SK-N-SH (cell line): ENCODE results near the gene APBB3. TPM values are rescaled to one million over a fixed set of nuclear protein-coding genes. Genes with fewer than 3 reads are reported as not detected.

Experiments
- CTCF ChIA-PET: fragments of 300-600, 350-600 bp; formaldehyde crosslinking; extraction: SDS; loops from one replicate; lab custom pipeline; 2021; lab: Yijun Ruan, JAX
- POLR2A ChIA-PET: fragments of 350-600 bp; sonication (Branson Sonifier 250); formaldehyde crosslinking; extraction: SDS; loops from one replicate; lab custom pipeline; 2020; ENCODE audit warnings: antibody characterized with exemption, inconsistent platforms; lab: Yijun Ruan, JAX
- DNase-seq: peaks from one replicate; pipeline ENCODE4 v3.0.0; 2012
- H2AFZ ChIP-seq: fragments of 200-600 bp; sonication (generic); 2 replicates; pipeline ENCODE4 v1.8.1; 2016; ENCODE audit warnings: antibody characterized with exemption, mild to moderate bottlenecking, low read depth
- H3F3A ChIP-seq: fragments of 200-600 bp; sonication (generic); replicated peaks from 2 replicates; pipeline ENCODE3; 2016; ENCODE audit warnings: antibody characterized with exemption, mild to moderate bottlenecking; ENCODE audit not compliant: insufficient read depth
- H3K27ac ChIP-seq, 2 experiments: fragments of 200-500 bp in 1 of 2; fragments of 200-600 bp in 1 of 2; sonication (Bioruptor generic) in 1 of 2; sonication (generic), shearing (Covaris generic) in 1 of 2; 2 replicates each; pipeline versions ENCODE4 v1.5.1 to v1.6.1; 2014 to 2016; ENCODE audit warnings: low read depth in 2 of 2, inconsistent platforms in 1 of 2, low read length in 1 of 2, mild to moderate bottlenecking in 1 of 2, mixed read lengths in 1 of 2
- H3K27me3 ChIP-seq: fragments of 200-600 bp; sonication (generic), shearing (Covaris generic); 2 replicates; pipeline ENCODE4 v1.6.1; 2016; ENCODE audit warnings: mixed run types; ENCODE audit not compliant: insufficient read depth
- H3K36me3 ChIP-seq, 2 experiments: fragments of 200-500 bp in 1 of 2; fragments of 200-600 bp in 1 of 2; sonication (Bioruptor generic) in 1 of 2; sonication (generic) in 1 of 2; replicated peaks in 1 of 2; 2 replicates each; pipeline versions ENCODE3 to v1.5.1; 2014 to 2016; ENCODE audit warnings: low read length in 1 of 2, mild to moderate bottlenecking in 1 of 2; ENCODE audit not compliant: insufficient read depth in 2 of 2, control insufficient read depth in 1 of 2
- H3K4me1 ChIP-seq, 2 experiments: fragments of 200-500 bp in 1 of 2; fragments of 200-600 bp in 1 of 2; sonication (Bioruptor generic) in 1 of 2; sonication (generic), shearing (Covaris generic) in 1 of 2; 2 replicates each; pipeline versions ENCODE4 v1.5.1 to v1.6.1; 2014 to 2016; ENCODE audit warnings: low read depth in 1 of 2, low read length in 1 of 2, mixed run types in 1 of 2; ENCODE audit not compliant: insufficient read depth in 2 of 2, control insufficient read depth in 1 of 2
- H3K4me2 ChIP-seq: fragments of 200-600 bp; sonication (generic), shearing (Covaris generic); 2 replicates; pipeline ENCODE4 v1.6.1; 2017; ENCODE audit warnings: mixed run types
- H3K4me3 ChIP-seq, 2 experiments: fragments of 200-500 bp in 1 of 2; fragments of 200-600 bp in 1 of 2; sonication (Bioruptor generic) in 1 of 2; sonication (generic), shearing (Covaris generic) in 1 of 2; 2 replicates each; pipeline versions ENCODE4 v1.5.1 to v1.8.1; 2014 to 2016; ENCODE audit warnings: low read depth in 2 of 2, inconsistent platforms in 1 of 2, low read length in 1 of 2, mild to moderate bottlenecking in 1 of 2, mixed read lengths in 1 of 2, moderate library complexity in 1 of 2
- H3K79me2 ChIP-seq: fragments of 200-600 bp; sonication (generic); 2 replicates; pipeline ENCODE4 v1.8.1; 2017; ENCODE audit warnings: mild to moderate bottlenecking; ENCODE audit not compliant: insufficient read depth
- H3K9ac ChIP-seq: fragments of 200-600 bp; sonication (generic); 2 replicates; pipeline ENCODE4 v1.6.1; 2017; ENCODE audit warnings: mixed run types
- H3K9me2 ChIP-seq: fragments of 200-600 bp; sonication (generic); 2 replicates; pipeline ENCODE4 v1.6.1; 2017; ENCODE audit warnings: mixed run types
- H3K9me3 ChIP-seq: fragments of 200-600 bp; sonication (generic); 2 replicates; pipeline ENCODE4 v1.6.1; 2017; ENCODE audit warnings: mixed run types, mild to moderate bottlenecking, moderate library complexity
- H4K20me1 ChIP-seq: fragments of 200-600 bp; sonication (generic); 2 replicates; pipeline ENCODE4 v1.6.1; 2017; ENCODE audit warnings: mild to moderate bottlenecking, mixed run types; ENCODE audit not compliant: insufficient read depth
- CHD2 ChIP-seq: fragments of 150-350 bp; IDR thresholded peaks from 2 replicates; pipeline ENCODE4 v1.6.1; 2018; ENCODE audit warnings: low read length; ENCODE audit not compliant: partially characterized antibody
- CTCF ChIP-seq: fragments of 200-600 bp; sonication (generic); IDR thresholded peaks from 2 replicates; pipeline ENCODE4 v1.6.1; 2017; ENCODE audit warnings: antibody characterized with exemption, mild to moderate bottlenecking, moderate library complexity
- EP300 ChIP-seq, 2 experiments: IDR thresholded peaks; 2 replicates each; pipeline versions ENCODE4 v1.4.0 to v1.6.1; 2012; ENCODE audit warnings: borderline replicate concordance in 1 of 2, low read depth in 1 of 2, low read length in 1 of 2
- FOXJ3 ChIP-seq: sonication (generic); formaldehyde crosslinking; IDR thresholded peaks from 2 replicates; pipeline ENCODE4 v1.5.1; 2020; ENCODE audit warnings: mild to moderate bottlenecking, missing genetic modification reagents
- GATA2 ChIP-seq: sonication (generic); formaldehyde crosslinking; IDR thresholded peaks from 2 replicates; pipeline ENCODE4 v1.5.0; 2020; ENCODE audit warnings: mild to moderate bottlenecking, missing genetic modification reagents
- IRF3 ChIP-seq: fragments of 150-350 bp; IDR thresholded peaks from 2 replicates; pipeline ENCODE4 v1.6.1; 2016; ENCODE audit warnings: mild to moderate bottlenecking, low read depth, low read length
- MEF2A ChIP-seq: IDR thresholded peaks from 2 replicates; pipeline ENCODE4 v1.4.0; 2012; ENCODE audit warnings: low read depth, borderline replicate concordance
- MXI1 ChIP-seq: IDR thresholded peaks from 2 replicates; pipeline ENCODE4 v1.6.1; 2012; ENCODE audit warnings: mild to moderate bottlenecking, low read depth, low read length, improper control_type of control experiment
- NRF1 ChIP-seq: IDR thresholded peaks from 2 replicates; pipeline ENCODE4 v1.6.1; 2012; ENCODE audit warnings: low read depth, mild to moderate bottlenecking, low read length
- POLR2AphosphoS5 ChIP-seq: IDR thresholded peaks from 2 replicates; pipeline ENCODE4 v1.6.1; 2012; ENCODE audit warnings: low read depth, low read length
- RFX5 ChIP-seq: IDR thresholded peaks from 2 replicates; pipeline ENCODE4 v1.6.1; 2012; ENCODE audit warnings: mild to moderate bottlenecking, improper control_type of control experiment, low read length
- RXRA ChIP-seq: IDR thresholded peaks from 2 replicates; pipeline ENCODE4 v1.4.0; 2012; ENCODE audit warnings: low read depth, mild to moderate bottlenecking, borderline replicate concordance
- SIN3A ChIP-seq: IDR thresholded peaks from 2 replicates; pipeline ENCODE4 v1.6.1; 2012; ENCODE audit warnings: low read depth, mild to moderate bottlenecking, low read length, moderate library complexity, borderline replicate concordance
- SMC3 ChIP-seq: IDR thresholded peaks from 2 replicates; pipeline ENCODE4 v1.6.1; 2012; ENCODE audit warnings: low read depth, low read length, improper control_type of control experiment
- TAF1 ChIP-seq: IDR thresholded peaks from 2 replicates; pipeline ENCODE4 v1.6.1; 2012; ENCODE audit warnings: low read depth, mild to moderate bottlenecking, low read length, moderate library complexity, borderline replicate concordance
- TEAD4 ChIP-seq: IDR thresholded peaks from 2 replicates; pipeline ENCODE4 v1.4.0; 2012; ENCODE audit warnings: mild to moderate bottlenecking, borderline replicate concordance; ENCODE audit not compliant: insufficient read depth
- USF2 ChIP-seq: fragments of 150-350 bp; IDR thresholded peaks from 2 replicates; pipeline ENCODE4 v1.6.1; 2017; ENCODE audit warnings: antibody characterized with exemption, low read length, low read depth, borderline replicate concordance
- ZBTB33 ChIP-seq: IDR thresholded peaks from 2 replicates; pipeline ENCODE4 v1.4.0; 2012; ENCODE audit warnings: low read depth, borderline replicate concordance
- WGBS: methylation state at CpG from one replicate; pipeline ENCODE4 v1.1.6; 2017; ENCODE audit warnings: low lambda C conversion rate; 5-methylcytosine and 5-hydroxymethylcytosine counted together
- polyA plus RNA-seq, 3 experiments: library from polyadenylated mRNA; depleted of rRNA; stranded (reverse); fragments of >200 nt; gene quantifications; 2 replicates each; pipeline ENCODE4 v1.2.3, GENCODE V29; 2012

The APBB3 gene
- polyA plus RNA-seq, 1 of the 3 experiments (the other 2 are of a cell fraction): 36.0 TPM

- Histone ChIP-seq H3K9ac (no peak overlapping the region), H3K4me2 (no peak overlapping the region), H3K27ac (no peak overlapping the region), H3K4me3 (no peak overlapping the region), H3K27me3 (no peaks in the 10 kb centered on the region), H3K9me2 (no peaks in the 10 kb centered on the region), H3F3A (no peaks in the 10 kb centered on the region)
- CTCF ChIA-PET: interaction anchor here (1.4 kb wide), 1 partner anchor 232 kb away, joined by 4 read pairs; the partner anchor contains the start of gene PCDHA8
- 36% methylated on average over 3 of the region's 4 CpGs for WGBS
- TF ChIP-seq SMC3 (no peak), ZBTB33 (no peak), NRF1 (no peak), EP300 (IDR thresholded peaks at IDR 0.05; ENCODE audit: borderline replicate concordance in 1 of 2, low read depth in 1 of 2, low read length in 1 of 2) (no peak), CHD2 (no peak), RXRA (no peak), TAF1 (no peak), RFX5 (no peak), MXI1 (no peak), IRF3 (no peak), MEF2A (no peak), GATA2 (no peak), USF2 (no peak)
- TF ChIP-seq, all 33 proteins: peak for 0
- DNase-seq: no peak
- Histone ChIP-seq H3K79me2 (no peaks in the 10 kb centered on the region), H3K9me3 (no peaks in the 10 kb centered on the region), H3K4me1 (no peaks in the 10 kb centered on the region), H3K36me3 (no peaks in the 10 kb centered on the region), H4K20me1 (no peaks in the 10 kb centered on the region), H2AFZ (no peak overlapping the region; the same call in 1 of the 2 replicates)
- POLR2A ChIA-PET: no interaction called here
Measured at GRCh38 chr5:140609126-140609525, 44.7 kb upstream of the APBB3 start.

- Histone ChIP-seq H3F3A (no peaks in the 10 kb centered on the region), H3K9ac (no peak overlapping the region), H3K4me1 (no peaks in the 10 kb centered on the region), H3K27me3 (no peaks in the 10 kb centered on the region), H4K20me1 (no peaks in the 10 kb centered on the region), H3K27ac (no peak overlapping the region), H3K4me2 (no peak overlapping the region), H3K4me3 (no peak overlapping the region), H3K9me3 (no peaks in the 10 kb centered on the region), H3K36me3 (no peaks in the 10 kb centered on the region), H2AFZ (no peak overlapping the region; the same call in 1 of the 2 replicates), H3K79me2 (no peaks in the 10 kb centered on the region), H3K9me2 (no peaks in the 10 kb centered on the region)
- POLR2A ChIA-PET: no interaction called here
- no peak for DNase-seq
- CTCF ChIA-PET: interaction anchor here (1.4 kb wide), 1 partner anchor 232 kb away, joined by 4 read pairs; the partner anchor contains the start of gene PCDHA8
- TF ChIP-seq CTCF (no peak), TEAD4 (no peak), CHD2 (no peak), SMC3 (no peak), SIN3A (no peak), FOXJ3 (CRISPR knock-in tag) (no peak), USF2 (no peak), NRF1 (no peak), IRF3 (no peak), POLR2AphosphoS5 (no peak)
Measured at GRCh38 chr5:140608722-140609121, 44.3 kb upstream of the APBB3 start.
